ENCODE results near the gene EXOC6.

- TF ChIP-seq CTCF (IDR thresholded peaks at IDR 0.05) = no peak
- no peak for TF ChIP-seq POLR2A (IDR thresholded peaks at IDR 0.05)
- TF ChIP-seq EP300 (IDR thresholded peaks at IDR 0.05) = no peak
These were observed 224.6 kb downstream of the EXOC6 start for GRCh38 chr10:93072713-93073538.
